Measurements from ENCODE around the gene CFHR2. TPM values are rescaled to one million over a fixed set of nuclear protein-coding genes. Genes with fewer than 3 reads are reported as not detected.

CFHR2 gene
- total and polyA plus RNA-seq, 3 donors from 2014 or later: not detected

DNA sequence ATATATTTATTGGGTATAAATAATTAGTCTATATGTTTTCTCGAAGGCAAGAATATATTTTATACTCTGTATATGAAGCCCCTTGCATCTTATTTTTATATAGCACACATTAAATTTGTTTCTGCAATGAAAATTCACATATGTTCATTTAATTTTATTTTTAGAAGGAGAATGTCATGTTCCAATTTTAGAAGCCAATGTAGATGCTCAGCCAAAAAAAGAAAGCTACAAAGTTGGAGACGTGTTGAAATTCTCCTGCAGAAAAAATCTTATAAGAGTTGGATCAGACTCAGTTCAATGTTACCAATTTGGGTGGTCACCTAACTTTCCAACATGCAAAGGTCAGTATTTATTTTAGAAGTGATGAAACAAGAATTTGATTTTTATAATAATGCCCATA is 50.4 kb downstream of the CFHR2 start:
- Histone ChIP-seq H3K4me1 (no peaks in the 10 kb centered on the region), H3K9me3 (no peaks in the 10 kb centered on the region), H3K36me3 (ENCODE audit: low read depth, missing control alignments) (no peaks in the 10 kb centered on the region), H3K27me3 (no peaks in the 10 kb centered on the region), H3K4me3 (no peak overlapping the region), H3K27ac (no peak overlapping the region)
- intact Hi-C loops (cut with DNase I; ENCODE audit: low total_unique reads): no loop called here
- 47 to 60% methylated on average over 2 of the region's 2 CpGs for WGBS, 2 donors
- DNase-seq: no peak
- TF ChIP-seq, protein P1, sequence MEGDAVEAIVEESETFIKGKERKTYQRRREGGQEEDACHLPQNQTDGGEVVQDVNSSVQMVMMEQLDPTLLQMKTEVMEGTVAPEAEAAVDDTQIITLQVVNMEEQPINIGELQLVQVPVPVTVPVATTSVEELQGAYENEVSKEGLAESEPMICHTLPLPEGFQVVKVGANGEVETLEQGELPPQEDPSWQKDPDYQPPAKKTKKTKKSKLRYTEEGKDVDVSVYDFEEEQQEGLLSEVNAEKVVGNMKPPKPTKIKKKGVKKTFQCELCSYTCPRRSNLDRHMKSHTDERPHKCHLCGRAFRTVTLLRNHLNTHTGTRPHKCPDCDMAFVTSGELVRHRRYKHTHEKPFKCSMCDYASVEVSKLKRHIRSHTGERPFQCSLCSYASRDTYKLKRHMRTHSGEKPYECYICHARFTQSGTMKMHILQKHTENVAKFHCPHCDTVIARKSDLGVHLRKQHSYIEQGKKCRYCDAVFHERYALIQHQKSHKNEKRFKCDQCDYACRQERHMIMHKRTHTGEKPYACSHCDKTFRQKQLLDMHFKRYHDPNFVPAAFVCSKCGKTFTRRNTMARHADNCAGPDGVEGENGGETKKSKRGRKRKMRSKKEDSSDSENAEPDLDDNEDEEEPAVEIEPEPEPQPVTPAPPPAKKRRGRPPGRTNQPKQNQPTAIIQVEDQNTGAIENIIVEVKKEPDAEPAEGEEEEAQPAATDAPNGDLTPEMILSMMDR (IDR thresholded peaks at IDR 0.05): no peak

DNA sequence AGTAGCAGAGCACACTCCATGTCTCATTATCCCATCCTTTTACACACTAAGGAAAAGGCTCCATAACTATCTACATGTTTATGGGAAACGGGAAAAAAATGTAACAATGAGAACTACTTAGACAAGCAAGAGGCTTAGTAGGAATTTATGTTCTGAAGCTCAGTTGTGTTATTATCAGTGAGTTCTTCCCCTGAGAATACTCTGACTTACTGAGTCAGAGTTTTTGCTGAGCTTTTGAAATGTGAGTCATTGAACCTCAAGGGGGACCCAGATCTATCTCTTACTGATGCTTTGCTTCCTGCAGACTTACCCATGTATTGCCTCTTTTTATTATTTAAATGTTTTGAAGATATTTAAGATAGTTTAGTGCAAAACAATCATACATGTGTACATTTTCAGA is 53.9 kb downstream of the CFHR2 start:
- intact Hi-C loops (cut with DNase I; ENCODE audit: low total_unique reads): no loop called here
- no peaks in the 10 kb centered on the region for H3K36me3 ChIP-seq (ENCODE audit: low read depth, missing control alignments)
- H3K27me3 ChIP-seq: no peaks in the 10 kb centered on the region
- no peak for DNase-seq
- 28 to 41% methylated on average over 1 of the region's 1 CpG for WGBS, 2 donors
- H3K4me1 ChIP-seq: no peaks in the 10 kb centered on the region
- no peak overlapping the region for H3K27ac ChIP-seq
- H3K9me3 ChIP-seq: no peaks in the 10 kb centered on the region
- TF ChIP-seq, protein P1 (IDR thresholded peaks at IDR 0.05): no peak
- TF ChIP-seq POLR2A (IDR thresholded peaks at IDR 0.05): no peak
- H3K4me3 ChIP-seq: no peak overlapping the region

GRCh38 chr1:197001828-197002227 is 58.3 kb downstream of the CFHR2 start:
- Histone ChIP-seq H3K27me3 (no peaks in the 10 kb centered on the region), H3K4me3 (no peak overlapping the region), H3K4me1 (no peaks in the 10 kb centered on the region), H3K9me3 (no peaks in the 10 kb centered on the region), H3K36me3 (ENCODE audit: low read depth, missing control alignments) (no peaks in the 10 kb centered on the region), H3K27ac (no peak overlapping the region)
- no peak for DNase-seq
- intact Hi-C loops (cut with DNase I; ENCODE audit: low total_unique reads): no loop called here
- TF ChIP-seq, protein P1 (IDR thresholded peaks at IDR 0.05): no peak
- TF ChIP-seq POLR2A (IDR thresholded peaks at IDR 0.05): no peak
- WGBS, 2 donors: 76 to 84% methylated on average over 2 of the region's 2 CpGs

GRCh38 chr1:197003132-197003531 is 59.6 kb downstream of the CFHR2 start:
- Histone ChIP-seq H3K36me3 (ENCODE audit: low read depth, missing control alignments) (no peaks in the 10 kb centered on the region), H3K27ac (no peak overlapping the region), H3K4me3 (no peak overlapping the region), H3K27me3 (no peaks in the 10 kb centered on the region), H3K9me3 (no peaks in the 10 kb centered on the region), H3K4me1 (no peaks in the 10 kb centered on the region)
- TF ChIP-seq POLR2A (IDR thresholded peaks at IDR 0.05): no peak
- TF ChIP-seq, protein P1 (IDR thresholded peaks at IDR 0.05): no peak
- 75 to 87% methylated on average over 2 of the region's 2 CpGs for WGBS, 2 donors
- DNase-seq: no peak
- intact Hi-C loops (cut with DNase I; ENCODE audit: low total_unique reads): no loop called here

GRCh38 chr1:197008861-197009260 is 65.3 kb downstream of the CFHR2 start:
- WGBS, 2 donors: 56 to 80% methylated on average over 6 of the region's 6 CpGs

More at GRCh38 chr1:197008861-197009260, 65.3 kb downstream of the CFHR2 start:
- no peaks in the 10 kb centered on the region for H3K4me1 ChIP-seq
- H3K4me3 ChIP-seq: peak overlapping the region in 1 of 2 donors; percentile 4
- TF ChIP-seq, protein P1 (IDR thresholded peaks at IDR 0.05): no peak
- no peak for TF ChIP-seq POLR2A (IDR thresholded peaks at IDR 0.05)
- H3K36me3 ChIP-seq (ENCODE audit: low read depth, missing control alignments): no peaks in the 10 kb centered on the region
- H3K27ac ChIP-seq: no peak overlapping the region
- intact Hi-C loops (cut with DNase I; ENCODE audit: low total_unique reads): no loop called here
- DNase-seq: no peak
- no peaks in the 10 kb centered on the region for H3K27me3 ChIP-seq
- no peaks in the 10 kb centered on the region for H3K9me3 ChIP-seq
